Muscle of leg (tissue), 16 donors: ENCODE measurements around the gene SCAND1. TPM values are rescaled to one million over a fixed set of nuclear protein-coding genes. Genes with fewer than 3 reads are reported as not detected.
A peak's percentile ranks its signal among the peaks of the same experiment; 100 is the strongest.
"Not testable (repeated sequence)": the region's sequence is repeated elsewhere in the genome, so short reads cannot be mapped to it uniquely, and the experiment has no call there.

Experiments
- DNase-seq: peaks from one replicate; pipeline ENCODE4 v3.0.0; 2013
- H3K27ac ChIP-seq: one replicate; pipeline ENCODE4 v1.5.1; 2013; ENCODE audit warnings: mild to moderate bottlenecking, low read length, control low read depth
- H3K27me3 ChIP-seq: one replicate; pipeline ENCODE4 v1.6.1; 2013; ENCODE audit warnings: low read length; ENCODE audit not compliant: control insufficient read depth, insufficient read depth
- H3K36me3 ChIP-seq: one replicate; pipeline ENCODE4 v1.6.1; 2013; ENCODE audit warnings: low read length; ENCODE audit not compliant: control insufficient read depth, insufficient read depth
- H3K4me1 ChIP-seq: one replicate; pipeline ENCODE4 v1.6.1; 2013; ENCODE audit warnings: low read length; ENCODE audit not compliant: control insufficient read depth, insufficient read depth
- H3K4me3 ChIP-seq: one replicate; pipeline ENCODE4 v1.5.1; 2013; ENCODE audit warnings: low read length, control low read depth
- H3K9me3 ChIP-seq: replicated peaks from 2 replicates; pipeline ENCODE4 v1.6.1; 2013; ENCODE audit warnings: low read depth, low read length; ENCODE audit not compliant: control insufficient read depth
- WGBS: methylation state at CpG from one replicate; pipeline ENCODE4 v1.1.5; 2013; ENCODE audit warnings: missing lambda C conversion rate; ENCODE audit not compliant: insufficient coverage; 5-methylcytosine and 5-hydroxymethylcytosine counted together
- long read RNA-seq, 11 donors: transcript quantifications; one replicate each; lab custom pipeline, GENCODE V29; 2026
- polyA plus RNA-seq, 8 donors: library from polyadenylated mRNA; unstranded; fragments of 120-200 nt; gene quantifications; one replicate each; pipeline versions ENCODE4 v1.2.1 to v1.2.3, GENCODE V29; 2013; ENCODE audit warnings: inconsistent platforms in 1 of 8, low replicate concordance in 1 of 8; ENCODE audit not compliant: insufficient read length in 8 of 8, insufficient read depth in 1 of 8
- total RNA-seq: library from RNA; stranded (reverse); fragments of 120-200 nt; gene quantifications from one replicate; pipeline ENCODE4 v1.2.4, GENCODE V29; 2013

The SCAND1 gene
- total RNA-seq (26.4 TPM), polyA plus RNA-seq (10 to 100 TPM; 28.2 to 41.9 (median 36.9) TPM)
- long read RNA-seq, donor 1, transcript SCAND1-201 (2 exons, 902 nt): major isoform, 5 of 5 reads
- long read RNA-seq, donor 1, partial matches to known transcripts: 0 of 5 reads
- long read RNA-seq, donor 1, other reads (novel, unspliced or antisense): 0 of 5 reads
- long read RNA-seq, donor 2, partial matches to known transcripts: 0 of 2 reads
- long read RNA-seq, donor 2, other reads (novel, unspliced or antisense): 0 of 2 reads
- long read RNA-seq, donor 3, transcript SCAND1-201 (2 exons, 902 nt): major isoform, 17 of 17 reads
- long read RNA-seq, donor 3, partial matches to known transcripts: 0 of 17 reads
- long read RNA-seq, donor 3, other reads (novel, unspliced or antisense): 0 of 17 reads
- long read RNA-seq, donor 4, transcript SCAND1-201 (2 exons, 902 nt): major isoform, 17 of 17 reads
- long read RNA-seq, donor 4, partial matches to known transcripts: 0 of 17 reads
- long read RNA-seq, donor 4, other reads (novel, unspliced or antisense): 0 of 17 reads
- long read RNA-seq, donor 5, transcript SCAND1-201 (2 exons, 902 nt): major isoform, 26 of 26 reads
- long read RNA-seq, donor 5, partial matches to known transcripts: 0 of 26 reads
- long read RNA-seq, donor 5, other reads (novel, unspliced or antisense): 0 of 26 reads
- long read RNA-seq, donor 6, transcript SCAND1-201 (2 exons, 902 nt): major isoform, 34 of 86 reads
- long read RNA-seq, donor 6, partial matches to known transcripts: 52 of 86 reads
- long read RNA-seq, donor 6, other reads (novel, unspliced or antisense): 0 of 86 reads
- long read RNA-seq, donor 7, transcript SCAND1-201 (2 exons, 902 nt): major isoform, 25 of 25 reads
- long read RNA-seq, donor 7, partial matches to known transcripts: 0 of 25 reads
- long read RNA-seq, donor 7, other reads (novel, unspliced or antisense): 0 of 25 reads
- long read RNA-seq, donor 8, transcript SCAND1-201 (2 exons, 902 nt): major isoform, 16 of 16 reads
- long read RNA-seq, donor 8, partial matches to known transcripts: 0 of 16 reads
- long read RNA-seq, donor 8, other reads (novel, unspliced or antisense): 0 of 16 reads
- long read RNA-seq, donor 9, transcript SCAND1-201 (2 exons, 902 nt): major isoform, 13 of 13 reads
- long read RNA-seq, donor 9, partial matches to known transcripts: 0 of 13 reads
- long read RNA-seq, donor 9, other reads (novel, unspliced or antisense): 0 of 13 reads
- long read RNA-seq, donor 10, transcript SCAND1-201 (2 exons, 902 nt): major isoform, 18 of 18 reads
- long read RNA-seq, donor 10, partial matches to known transcripts: 0 of 18 reads
- long read RNA-seq, donor 10, other reads (novel, unspliced or antisense): 0 of 18 reads
- long read RNA-seq, donor 11, partial matches to known transcripts: 0 of 1 reads
- long read RNA-seq, donor 11, other reads (novel, unspliced or antisense): 0 of 1 reads

DNA sequence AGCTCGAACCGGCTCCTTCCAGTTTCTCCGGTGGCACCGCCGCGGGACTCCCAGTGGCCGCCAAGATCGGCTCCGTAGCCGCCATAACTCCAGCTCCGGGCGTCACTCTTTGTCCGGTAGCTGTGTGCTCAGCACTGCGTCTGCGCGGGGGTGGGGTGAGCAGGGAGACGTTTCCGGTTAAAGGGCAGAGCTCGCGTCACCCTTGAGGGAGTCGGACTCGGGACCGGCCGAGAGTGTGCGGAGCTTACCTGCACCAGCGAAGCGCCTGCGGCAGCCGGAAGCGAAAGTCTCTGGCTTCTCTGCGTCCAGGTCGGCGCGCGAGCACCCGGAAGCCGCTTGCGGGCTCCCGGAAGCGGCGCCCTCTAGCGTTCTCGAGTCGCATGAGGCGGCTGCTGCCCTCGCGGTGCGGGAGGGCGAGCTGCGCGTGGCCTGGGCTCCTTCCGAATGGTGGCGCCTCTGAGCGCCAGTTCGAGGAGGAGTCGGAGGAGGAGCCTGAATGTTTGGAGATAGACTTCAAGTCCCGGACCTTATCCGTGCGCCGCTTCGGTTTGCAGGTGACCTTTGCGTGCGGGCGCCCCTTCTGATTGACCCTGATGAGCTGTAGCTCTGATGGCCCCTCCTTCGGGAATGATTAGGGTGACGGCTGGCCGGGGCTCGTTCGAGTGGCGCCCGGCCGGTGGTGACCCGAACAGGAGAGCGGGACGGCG is at the start of gene SCAND1:
SCAND1 (minus strand) TSS at position 303 of the 707 bp plus-strand sequence; CDS start at position 85, 218 bp downstream.
- H3K9me3 ChIP-seq: no peaks in the 10 kb centered on the region
- H3K4me3 ChIP-seq: peak within 1 kb of the TSS; percentile 98
- under 1% methylated on average over 75 of the region's 76 CpGs for WGBS
- no peaks in the 10 kb centered on the region for H3K27me3 ChIP-seq
- H3K4me1 ChIP-seq: peaks cover 12% of the 10 kb centered on the region
- H3K36me3 ChIP-seq: no peaks in the 10 kb centered on the region
- H3K27ac ChIP-seq: peak within 1 kb of the TSS; percentile 99
- DNase-seq: peak; percentile 99

- H3K27ac ChIP-seq: no peak overlapping the region
- H3K9me3 ChIP-seq: peaks cover 2% of the 10 kb centered on the region
- no peaks in the 10 kb centered on the region for H3K36me3 ChIP-seq
- no peaks in the 10 kb centered on the region for H3K27me3 ChIP-seq
- no peak for DNase-seq
- no peaks in the 10 kb centered on the region for H3K4me1 ChIP-seq
- WGBS: no CpG with 5 or more reads among the region's 1 CpG
- no peak overlapping the region for H3K4me3 ChIP-seq
Observed at GRCh38 chr20:36004045-36004444, 49.7 kb upstream of the SCAND1 start.

DNA sequence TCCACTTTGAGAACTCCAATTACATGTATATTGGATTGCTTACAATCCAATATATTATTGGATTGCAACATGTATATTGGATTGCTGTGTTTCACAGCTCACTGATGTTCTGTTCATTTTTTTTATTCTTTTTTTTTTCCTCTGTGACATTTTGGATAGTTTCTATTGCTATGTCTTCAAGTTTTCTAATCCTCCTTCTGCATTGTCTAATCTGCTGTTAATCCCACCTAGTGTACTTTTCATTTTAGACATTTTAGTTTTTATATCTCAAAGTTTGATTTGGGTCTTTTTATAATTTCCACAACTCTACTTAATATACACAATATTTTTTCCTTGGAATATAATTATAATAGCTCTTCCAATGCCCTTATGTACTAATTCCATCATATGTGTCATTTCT is 48.6 kb upstream of the SCAND1 start:
- Histone ChIP-seq H3K4me3 (no peak overlapping the region), H3K27me3 (no peaks in the 10 kb centered on the region), H3K27ac (no peak overlapping the region), H3K4me1 (no peaks in the 10 kb centered on the region), H3K9me3 (peaks cover 2% of the 10 kb centered on the region), H3K36me3 (no peaks in the 10 kb centered on the region)
- no peak for DNase-seq

- no CpG with 5 or more reads among the region's 34 CpGs for WGBS
Observed at GRCh38 chr20:36001331-36001730, 47.0 kb upstream of the SCAND1 start.

GRCh38 chr20:35996492-35996891 is 42.2 kb upstream of the SCAND1 start:
- 77% methylated on average over 8 of the region's 8 CpGs for WGBS
- DNase-seq, H3K27me3 ChIP-seq, H3K36me3 ChIP-seq, H3K27ac ChIP-seq, H3K4me1 ChIP-seq, H3K4me3 ChIP-seq, H3K9me3 ChIP-seq: not testable (repeated sequence)

More at GRCh38 chr20:36001331-36001730, 47.0 kb upstream of the SCAND1 start:
- H3K4me3 ChIP-seq, H3K27me3 ChIP-seq, H3K4me1 ChIP-seq, H3K9me3 ChIP-seq, H3K27ac ChIP-seq, H3K36me3 ChIP-seq, DNase-seq: not testable (repeated sequence)

GRCh38 chr20:35994994-35995453 is 40.7 kb upstream of the SCAND1 start:
- Histone ChIP-seq H3K4me1 (no peaks in the 10 kb centered on the region), H3K27ac (no peak overlapping the region), H3K9me3 (no peaks in the 10 kb centered on the region), H3K36me3 (no peaks in the 10 kb centered on the region), H3K27me3 (no peaks in the 10 kb centered on the region), H3K4me3 (no peak overlapping the region)
- DNase-seq: peak; percentile 84
- 0% methylated on average over 4 of the region's 6 CpGs for WGBS

DNA sequence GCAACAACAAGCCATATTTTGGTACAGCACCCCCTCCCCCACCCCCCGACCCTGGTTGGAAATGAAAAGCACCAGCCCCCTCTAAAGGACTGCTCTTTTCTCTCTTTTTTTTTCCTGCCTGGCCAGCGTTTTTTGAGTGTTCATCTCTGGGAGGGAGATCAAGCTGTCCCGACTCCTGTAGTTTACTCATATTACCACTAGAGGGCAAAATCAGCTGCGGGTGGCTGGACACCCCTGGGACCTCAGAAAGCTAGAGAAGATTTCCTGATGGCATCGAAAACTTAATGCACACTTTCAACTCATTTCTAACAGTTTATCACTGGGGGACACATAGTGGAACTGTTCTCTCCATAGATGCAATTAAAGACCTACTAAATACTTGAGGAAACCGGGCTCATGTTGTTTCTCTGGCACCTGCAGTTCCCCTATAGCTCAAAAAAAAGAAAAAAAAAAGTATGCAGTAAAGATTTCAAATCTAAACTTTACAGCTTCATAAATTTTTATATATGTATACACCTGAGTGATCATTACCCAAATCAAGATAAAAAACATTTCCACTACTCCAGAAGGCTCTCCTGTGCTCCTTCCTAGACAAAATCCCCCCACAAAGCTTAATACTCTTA is 38.5 kb upstream of the SCAND1 start:
- no peak overlapping the region for H3K4me3 ChIP-seq
- no peaks in the 10 kb centered on the region for H3K4me1 ChIP-seq
- WGBS: 0% methylated on average over 1 of the region's 6 CpGs

GRCh38 chr20:35991142-35991771 is 37.0 kb upstream of the SCAND1 start:
- DNase-seq: peak; percentile 25
- WGBS: no CpG with 5 or more reads among the region's 3 CpGs
- Histone ChIP-seq H3K9me3 (no peaks in the 10 kb centered on the region), H3K36me3 (no peaks in the 10 kb centered on the region), H3K27ac (no peak overlapping the region), H3K4me3 (no peak overlapping the region), H3K27me3 (no peaks in the 10 kb centered on the region), H3K4me1 (no peaks in the 10 kb centered on the region)

More for the DNA sequence above, 38.5 kb upstream of the SCAND1 start:
- Histone ChIP-seq H3K27me3 (no peaks in the 10 kb centered on the region), H3K36me3 (no peaks in the 10 kb centered on the region), H3K27ac (no peak overlapping the region), H3K9me3 (no peaks in the 10 kb centered on the region)
- peak; percentile 87 for DNase-seq
